SIG-M5 treated with dmso at 0.1 percent for 504 hours (cell line): ENCODE data around the gene CBARP.

Experiments used
- DNase-seq: peaks from one replicate; lab custom pipeline; 2025; ENCODE audit not compliant: unreplicated experiment; lab: John Stamatoyannopoulos, UW

The CBARP gene

GRCh38 chr19:1275260-1275975 is 37.6 kb upstream of the CBARP start, which contains the start of gene FAM174C:
Gene FAM174C (plus strand): TSS chr19:1275530. CDS start chr19:1275550, 20 bp downstream.
- DNase-seq, result peak; percentile 94

GRCh38 chr19:1274852-1275259 is 37.1 kb upstream of the CBARP start:
- DNase-seq, result no peak

DNA sequence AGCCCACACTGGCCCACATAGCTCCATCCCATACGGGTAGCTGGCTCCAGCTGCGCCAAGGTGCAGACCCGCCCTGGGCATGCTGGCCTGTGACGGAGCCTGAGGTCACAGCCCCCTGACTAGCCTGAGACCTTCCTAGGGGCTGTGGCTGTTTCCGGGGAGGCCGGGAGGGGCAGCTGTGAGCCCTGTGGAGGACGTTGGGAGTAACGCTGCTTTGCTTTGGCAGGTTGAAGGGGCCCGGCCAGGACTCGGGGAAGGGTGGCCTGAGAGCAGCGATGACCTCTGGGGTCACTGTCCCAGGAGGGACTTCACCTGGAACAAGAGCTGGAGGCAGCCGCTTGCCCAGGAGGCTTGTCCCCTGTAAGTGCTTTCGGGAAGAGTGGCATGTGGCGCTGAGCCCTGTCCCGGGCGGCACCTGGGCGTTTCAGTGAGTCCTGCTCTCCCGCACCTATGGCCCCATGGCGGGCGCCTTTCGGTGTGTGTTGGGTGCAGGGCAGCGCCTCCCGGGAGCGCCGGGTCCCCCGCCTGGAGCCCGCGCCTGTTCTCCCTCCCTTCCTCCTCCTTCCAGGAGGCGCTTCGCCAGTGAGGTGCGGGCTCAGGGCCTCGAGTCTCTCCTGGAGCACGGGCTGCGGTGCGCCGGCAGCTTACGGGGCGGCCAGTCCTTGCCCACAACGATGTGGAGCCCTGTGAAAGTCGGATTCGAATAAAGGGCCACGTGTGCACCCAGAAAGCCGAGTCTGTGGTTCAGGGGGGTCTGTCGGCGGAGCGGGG is 36.5 kb upstream of the CBARP start:
- no peak for DNase-seq

- DNase-seq, result peak; percentile 78
Measured at GRCh38 chr19:1273263-1274041, 35.6 kb upstream of the CBARP start.

DNA sequence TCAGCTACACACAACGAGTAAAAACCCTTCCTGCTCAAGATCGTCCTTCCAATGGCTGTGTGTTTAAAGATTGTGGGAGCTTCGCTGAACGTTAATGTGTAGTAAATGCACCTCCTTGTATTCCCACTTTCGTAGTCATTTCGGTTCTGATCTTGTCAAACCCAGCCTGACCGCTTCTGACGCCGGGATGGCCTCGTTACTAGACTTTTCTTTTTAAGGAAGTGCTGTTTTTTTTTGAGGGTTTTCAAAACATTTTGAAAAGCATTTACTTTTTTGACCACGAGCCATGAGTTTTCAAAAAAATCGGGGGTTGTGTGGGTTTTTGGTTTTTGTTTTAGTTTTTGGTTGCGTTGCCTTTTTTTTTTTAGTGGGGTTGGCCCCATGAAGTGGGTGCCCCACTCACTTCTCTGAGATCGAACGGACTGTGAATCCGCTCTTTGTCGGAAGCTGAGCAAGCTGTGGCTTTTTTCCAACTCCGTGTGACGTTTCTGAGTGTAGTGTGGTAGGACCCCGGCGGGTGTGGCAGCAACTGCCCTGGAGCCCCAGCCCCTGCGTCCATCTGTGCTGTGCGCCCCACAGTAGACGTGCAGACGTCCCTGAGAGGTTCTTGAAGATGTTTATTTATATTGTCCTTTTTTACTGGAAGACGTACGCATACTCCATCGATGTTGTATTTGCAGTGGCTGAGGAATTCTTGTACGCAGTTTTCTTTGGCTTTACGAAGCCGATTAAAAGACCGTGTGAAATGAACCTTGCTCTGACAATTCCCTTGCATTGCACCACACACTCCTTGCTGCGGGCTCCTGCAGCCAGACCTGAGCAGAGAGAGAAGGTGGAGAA is 34.8 kb upstream of the CBARP start:
- DNase-seq, result no peak

- no peak for DNase-seq
Measured at GRCh38 chr19:1271528-1272422, 34.0 kb upstream of the CBARP start.

DNA sequence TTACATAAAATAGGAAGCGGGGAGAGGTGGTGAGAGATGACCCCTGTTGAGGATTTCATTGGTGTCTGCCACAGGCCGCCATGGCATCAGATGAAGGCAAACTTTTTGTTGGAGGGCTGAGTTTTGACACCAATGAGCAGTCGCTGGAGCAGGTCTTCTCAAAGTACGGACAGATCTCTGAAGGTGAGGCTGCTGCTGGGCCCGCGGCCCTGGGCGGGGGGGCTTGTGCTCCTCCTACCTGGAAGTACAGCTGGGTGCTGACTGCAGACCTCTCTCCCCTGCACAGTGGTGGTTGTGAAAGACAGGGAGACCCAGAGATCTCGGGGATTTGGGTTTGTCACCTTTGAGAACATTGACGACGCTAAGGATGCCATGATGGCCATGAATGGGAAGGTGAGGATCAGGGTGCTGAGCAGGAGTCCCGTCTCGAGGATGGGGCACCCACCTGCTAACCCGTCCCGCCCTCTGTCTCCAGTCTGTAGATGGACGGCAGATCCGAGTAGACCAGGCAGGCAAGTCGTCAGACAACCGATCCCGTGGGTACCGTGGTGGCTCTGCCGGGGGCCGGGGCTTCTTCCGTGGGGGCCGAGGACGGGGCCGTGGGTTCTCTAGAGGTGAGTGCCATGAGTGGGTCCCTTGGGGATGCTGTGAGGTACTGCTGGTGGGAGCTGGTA is 33.2 kb upstream of the CBARP start:
- no peak for DNase-seq

- DNase-seq, result peak; percentile 40
Measured at GRCh38 chr19:1270213-1270853, 32.5 kb upstream of the CBARP start.

- peak; percentile 45 for DNase-seq
Measured at GRCh38 chr19:1269478-1270212, 31.8 kb upstream of the CBARP start.

DNA sequence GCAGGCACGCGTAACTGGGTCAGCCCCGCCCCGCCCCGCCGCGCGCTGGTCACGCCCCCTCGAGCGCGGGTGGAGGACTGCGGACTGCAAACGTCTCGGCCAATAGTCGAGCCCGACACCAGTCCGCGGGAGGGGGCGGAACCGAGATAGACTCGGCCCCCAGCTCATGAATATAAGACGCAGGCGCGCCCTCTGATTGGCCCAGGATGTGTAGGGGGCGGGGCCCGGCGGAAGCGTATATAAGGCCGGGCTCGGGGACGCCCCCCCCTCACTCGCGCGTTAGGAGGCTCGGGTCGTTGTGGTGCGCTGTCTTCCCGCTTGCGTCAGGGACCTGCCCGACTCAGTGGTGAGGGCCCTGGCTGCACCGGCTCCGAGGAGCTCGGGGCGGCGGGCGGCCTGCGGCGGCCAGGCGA is 31.3 kb upstream of the CBARP start, which contains the start of gene CIRBP:
CIRBP (plus strand) TSS at position 268 of the 413 bp plus-strand sequence. CDS start 1,602 bp downstream, outside the sequence.
- DNase-seq, result peak; percentile 95

- DNase-seq, result no peak
Measured at GRCh38 chr19:1268226-1269064, 30.6 kb upstream of the CBARP start.

GRCh38 chr19:1267477-1268225 is 29.8 kb upstream of the CBARP start:
- no peak for DNase-seq

- DNase-seq, result no peak
Measured at GRCh38 chr19:1266916-1267476, 29.2 kb upstream of the CBARP start.

DNA sequence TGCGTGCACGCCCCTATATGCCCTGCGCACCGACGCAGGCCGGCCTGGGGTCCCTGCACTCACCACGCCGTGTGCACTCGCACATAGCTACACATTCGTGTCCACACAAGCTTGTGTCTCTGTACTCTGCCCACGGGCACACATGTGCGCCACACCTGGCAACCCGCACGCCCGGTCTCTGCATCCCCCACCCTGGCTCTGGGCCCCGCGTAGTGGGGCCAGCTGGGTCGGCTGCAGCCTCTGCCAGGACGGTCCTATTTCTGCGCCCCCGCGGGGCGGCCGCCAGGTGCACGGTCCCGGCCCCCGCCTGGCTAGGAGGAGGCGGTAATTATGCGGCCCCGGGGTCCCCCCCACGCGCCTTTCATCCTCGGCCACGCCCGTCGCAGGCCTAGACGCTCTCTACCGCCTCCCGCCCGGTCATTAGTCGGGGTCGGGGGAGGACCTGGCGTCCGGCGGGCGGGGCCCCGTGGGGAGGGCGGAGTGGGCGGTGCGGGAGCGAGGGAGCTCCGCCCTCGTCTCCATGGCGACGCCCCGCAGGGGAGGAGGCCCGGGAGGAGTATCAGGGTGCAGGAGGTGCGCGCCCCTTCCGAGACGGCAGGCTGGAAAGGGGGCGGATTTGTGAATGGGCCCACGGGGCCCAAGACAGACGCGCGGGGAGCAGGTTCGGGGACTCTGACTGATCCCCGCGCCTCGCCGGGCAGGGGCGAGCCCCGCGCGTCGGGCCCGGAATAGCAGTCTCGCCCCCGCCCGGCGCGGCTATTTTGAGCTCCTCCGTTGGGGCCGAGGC is 28.5 kb upstream of the CBARP start:
- peak; percentile 62 for DNase-seq

- DNase-seq, result peak; percentile 25
Measured at GRCh38 chr19:1265615-1266128, 27.9 kb upstream of the CBARP start.
